ENCODE results near the gene SLC37A1.

Gene SLC37A1

DNA sequence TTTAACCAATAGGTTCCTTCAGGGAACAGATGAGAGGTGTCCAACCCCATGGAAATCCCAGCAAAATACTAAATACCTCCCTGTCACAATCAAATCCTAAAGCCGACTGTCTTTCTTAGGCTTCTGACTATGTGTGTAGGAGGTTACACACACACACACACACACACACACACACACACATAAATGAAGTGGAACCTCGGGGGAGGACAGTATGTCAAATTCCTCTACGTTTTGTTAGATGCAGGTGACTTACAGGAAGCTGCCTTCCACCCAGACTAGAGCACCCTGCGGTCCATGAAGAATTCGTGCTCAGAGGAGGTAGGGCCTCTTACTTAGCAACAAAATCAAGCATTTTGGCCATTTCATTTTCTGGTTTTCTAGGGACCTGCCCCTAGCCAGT, 34.1 kb upstream of the SLC37A1 start:
- DNase-seq (ENCODE audit: low read depth), result no peak

GRCh38 chr21:42480736-42481135, 32.9 kb upstream of the SLC37A1 start:
- DNase-seq (ENCODE audit: low read depth), result no peak

DNA sequence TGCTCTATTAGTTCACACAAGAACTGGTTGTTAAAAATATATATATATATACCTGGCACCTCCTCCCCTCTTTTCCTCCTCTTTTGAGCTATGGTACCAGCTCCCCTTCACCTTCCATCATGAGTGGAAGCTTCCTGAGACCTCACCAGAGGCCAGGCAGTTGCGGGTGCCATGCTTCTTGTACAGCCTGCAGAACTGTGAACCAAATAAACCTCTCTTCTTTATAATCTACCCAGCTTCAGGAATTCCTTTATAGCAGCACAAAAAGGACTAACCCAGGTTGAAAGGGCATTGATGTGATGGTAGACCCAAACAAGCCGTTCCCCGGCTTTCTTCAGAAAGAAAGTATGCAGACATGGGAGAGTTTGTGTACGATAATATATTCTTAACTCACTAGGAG, 32.5 kb upstream of the SLC37A1 start:
- DNase-seq (ENCODE audit: low read depth), result no peak

DNA sequence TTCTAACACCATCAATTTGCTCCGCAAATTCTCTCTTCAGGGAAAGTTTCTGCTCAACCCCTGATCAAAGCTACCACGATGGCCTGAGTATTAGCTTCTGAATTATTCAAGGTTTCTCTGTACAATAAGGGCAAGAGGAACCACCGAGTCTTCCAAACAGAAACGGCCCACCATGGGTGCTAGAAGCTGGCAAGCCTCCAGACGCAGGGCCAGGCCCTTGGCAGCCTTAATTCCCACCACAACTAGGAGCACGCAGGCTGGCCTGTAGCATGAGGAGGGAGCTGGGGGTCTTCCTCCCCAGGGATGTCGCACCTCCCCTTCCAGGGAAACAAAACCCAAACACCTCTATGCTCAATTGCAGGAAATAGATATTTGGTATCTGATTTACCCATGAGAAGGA, 28.7 kb upstream of the SLC37A1 start:
- no peak for DNase-seq (ENCODE audit: low read depth)

DNA sequence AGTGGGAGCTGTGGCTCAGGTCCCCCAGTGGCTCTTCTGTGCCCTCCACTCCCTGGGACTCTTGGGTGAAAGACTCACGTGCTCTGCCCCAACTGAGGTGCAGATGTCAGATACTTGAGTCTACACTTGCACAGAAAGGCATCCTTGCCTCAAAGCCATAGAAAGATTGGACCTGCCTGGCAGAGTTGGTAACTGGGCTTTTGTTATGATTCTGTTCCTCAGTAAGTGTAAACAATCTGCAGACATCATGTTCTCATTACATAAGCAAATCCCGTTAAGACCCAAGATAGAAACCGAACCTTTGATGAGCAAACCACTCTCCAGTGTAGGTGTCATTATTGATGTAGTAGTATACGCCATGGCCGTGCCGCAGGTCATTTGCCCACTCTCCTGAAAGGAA, 27.6 kb upstream of the SLC37A1 start:
- DNase-seq (ENCODE audit: low read depth), result no peak

DNA sequence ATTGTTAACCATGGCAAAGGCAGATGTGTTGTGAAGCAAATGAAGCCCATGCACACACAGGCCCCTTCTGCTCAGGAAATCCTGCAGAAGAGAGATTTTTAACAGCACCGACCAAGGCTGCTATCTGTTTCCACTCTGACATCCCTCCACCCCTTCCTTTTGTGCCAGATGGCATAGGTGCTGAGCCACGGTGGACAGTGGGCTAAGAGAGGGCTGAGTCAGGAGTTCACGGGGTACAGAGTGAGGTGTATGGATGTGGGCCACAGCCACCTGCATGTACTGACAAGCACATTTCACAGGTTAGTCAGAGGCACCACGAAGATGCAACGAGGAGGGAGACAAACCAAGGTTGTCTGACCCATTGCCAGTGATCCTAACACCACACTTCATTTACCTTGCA, 27.1 kb upstream of the SLC37A1 start:
- no peak for DNase-seq (ENCODE audit: low read depth)

DNA sequence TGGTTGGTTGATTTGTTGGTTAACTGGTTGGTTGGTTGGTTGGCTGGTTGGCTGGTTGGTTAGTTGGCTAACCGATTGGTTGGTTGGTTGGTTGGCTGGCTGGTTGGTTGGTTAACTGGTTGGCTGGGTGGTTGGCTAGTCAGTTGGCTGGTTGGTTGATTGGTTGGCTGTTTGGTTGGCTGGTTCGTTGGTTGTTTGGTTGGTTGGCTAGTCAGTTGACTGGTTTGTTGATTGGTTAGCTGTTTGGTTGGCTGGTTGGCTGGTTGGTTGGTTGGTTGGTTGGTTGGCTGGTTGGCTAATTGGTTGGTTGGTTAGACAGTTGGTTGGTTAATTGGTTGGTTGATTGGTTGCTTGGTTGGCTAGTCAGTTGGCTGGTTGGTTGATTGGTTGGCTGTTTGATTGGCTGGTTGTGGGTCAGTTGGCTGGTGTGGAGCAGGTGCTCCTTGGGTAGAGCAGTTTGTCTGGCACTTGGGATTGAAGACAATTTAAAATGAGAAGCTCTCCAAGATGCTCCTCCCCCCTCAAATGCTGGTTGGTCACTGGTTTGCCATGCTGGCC, 24.6 kb upstream of the SLC37A1 start:
- DNase-seq (ENCODE audit: low read depth), result no peak

GRCh38 chr21:42489991-42490390, 23.7 kb upstream of the SLC37A1 start:
- no peak for DNase-seq (ENCODE audit: low read depth)

GRCh38 chr21:42490720-42491119, 22.9 kb upstream of the SLC37A1 start:
- no peak for DNase-seq (ENCODE audit: low read depth)

DNA sequence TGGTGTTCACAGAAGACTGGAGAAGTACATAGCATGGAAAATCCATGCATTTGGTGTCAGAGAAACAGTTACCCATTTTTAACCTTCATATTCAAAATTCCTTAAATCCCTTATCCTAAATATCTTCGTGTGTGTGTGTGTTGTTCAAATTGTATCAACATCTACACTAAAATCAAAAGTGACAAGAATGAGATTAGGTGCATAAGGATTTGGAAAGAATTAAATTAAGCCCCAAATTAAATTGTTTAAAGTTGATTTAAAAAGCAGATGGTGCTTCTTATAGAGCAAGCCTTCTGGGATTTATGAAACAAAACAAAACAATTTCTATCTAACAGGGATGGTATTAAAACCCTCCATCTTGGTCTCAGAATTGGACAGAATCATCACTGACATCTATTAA, 22.3 kb upstream of the SLC37A1 start:
- DNase-seq (ENCODE audit: low read depth), result no peak

- no peak for DNase-seq (ENCODE audit: low read depth)
Measured at GRCh38 chr21:42492201-42492600, 21.5 kb upstream of the SLC37A1 start.

DNA sequence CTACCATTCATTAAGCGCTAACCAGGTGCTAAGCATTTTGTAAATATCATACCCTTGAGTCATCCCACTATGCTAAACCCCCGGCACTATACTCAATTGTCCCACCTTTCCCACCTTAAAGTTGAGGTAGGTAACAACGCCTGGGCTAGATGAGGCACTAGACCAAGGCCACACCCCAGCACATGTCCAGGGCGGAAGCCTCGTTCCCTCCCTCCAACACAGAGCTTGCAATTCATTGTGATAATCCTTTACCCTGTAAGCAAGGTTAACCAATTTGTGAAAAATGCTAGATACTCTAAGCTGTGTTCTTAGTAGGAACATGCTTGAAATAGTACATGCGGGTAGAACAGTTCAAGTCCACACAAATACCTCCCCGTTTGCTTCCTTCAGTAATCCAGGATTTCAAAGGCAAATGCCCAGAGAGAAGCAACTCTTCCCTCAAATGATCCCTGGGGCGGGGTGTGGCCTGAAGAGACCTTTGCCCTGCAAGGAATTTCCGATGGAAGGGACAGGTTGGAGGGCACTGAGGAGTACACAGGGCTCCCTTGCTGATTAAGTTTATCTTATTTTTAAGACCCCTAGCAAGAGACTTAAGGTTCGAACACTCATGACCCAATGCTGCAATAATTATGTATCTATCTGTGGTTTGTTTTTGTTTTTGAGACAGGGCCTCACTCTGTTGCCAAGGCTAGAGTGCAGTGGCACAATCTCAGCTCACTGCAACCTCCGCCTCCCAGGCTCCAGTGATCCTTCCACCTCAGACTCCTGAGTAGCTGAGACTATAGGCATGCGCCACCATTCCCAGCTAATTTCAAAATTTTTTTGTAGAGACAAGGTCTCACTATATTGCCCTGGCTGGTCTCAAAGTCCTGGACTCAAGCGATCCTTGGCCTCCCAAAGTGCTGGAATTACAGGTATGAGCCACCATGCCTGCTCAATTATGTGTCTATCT, 20.3 kb upstream of the SLC37A1 start:
- DNase-seq (ENCODE audit: low read depth), result no peak

- no peak for DNase-seq (ENCODE audit: low read depth)
Measured at GRCh38 chr21:42495027-42495426, 18.6 kb upstream of the SLC37A1 start.

DNA sequence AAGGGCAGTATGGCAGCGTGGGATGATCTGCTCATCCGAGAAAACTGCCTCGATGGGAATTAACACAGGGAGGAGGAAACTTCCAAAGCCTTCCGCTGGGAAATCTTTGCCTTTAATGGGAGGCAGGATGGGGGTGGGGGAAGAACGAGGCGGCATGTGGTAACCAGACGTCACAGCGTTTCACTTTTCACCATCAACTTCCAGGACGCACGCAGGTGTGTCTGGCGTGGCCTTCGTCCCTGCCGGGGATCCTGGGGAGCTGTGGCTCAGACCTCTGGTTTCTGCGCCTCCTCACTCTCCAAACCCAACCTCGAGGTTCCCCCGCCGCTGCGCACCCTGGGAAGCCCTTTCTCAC, 17.9 kb upstream of the SLC37A1 start:
- no peak for DNase-seq (ENCODE audit: low read depth)

GRCh38 chr21:42496120-42496838, 17.4 kb upstream of the SLC37A1 start, which contains the start of gene RSPH1:
Gene RSPH1, minus strand, starts transcription at chr21:42496224. Its CDS starts 38 bp downstream, at chr21:42496186.
- peak; percentile 95 for DNase-seq (ENCODE audit: low read depth)

GRCh38 chr21:42496839-42497202, 16.8 kb upstream of the SLC37A1 start:
- no peak for DNase-seq (ENCODE audit: low read depth)

DNA sequence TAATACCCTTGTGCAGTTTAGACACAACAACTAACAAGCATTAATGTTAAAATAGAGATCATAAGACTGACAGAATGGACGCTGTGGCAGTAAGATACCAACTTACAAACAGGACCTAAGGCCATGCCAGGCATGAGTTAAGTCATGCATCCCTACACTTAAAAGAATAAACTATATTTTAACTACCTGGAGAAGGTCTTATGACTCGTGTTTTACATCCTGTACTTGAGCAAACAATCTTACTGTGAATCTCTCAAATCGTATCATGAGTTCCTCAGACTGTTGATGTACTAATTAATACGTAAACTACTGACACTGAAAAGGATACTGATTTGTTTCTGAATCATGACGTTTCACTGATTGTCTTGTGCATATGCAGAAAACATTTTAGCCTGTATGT, 15.6 kb upstream of the SLC37A1 start:
- no peak for DNase-seq (ENCODE audit: low read depth)

GRCh38 chr21:42499444-42500112, 14.1 kb upstream of the SLC37A1 start:
- DNase-seq (ENCODE audit: low read depth), result no peak

DNA sequence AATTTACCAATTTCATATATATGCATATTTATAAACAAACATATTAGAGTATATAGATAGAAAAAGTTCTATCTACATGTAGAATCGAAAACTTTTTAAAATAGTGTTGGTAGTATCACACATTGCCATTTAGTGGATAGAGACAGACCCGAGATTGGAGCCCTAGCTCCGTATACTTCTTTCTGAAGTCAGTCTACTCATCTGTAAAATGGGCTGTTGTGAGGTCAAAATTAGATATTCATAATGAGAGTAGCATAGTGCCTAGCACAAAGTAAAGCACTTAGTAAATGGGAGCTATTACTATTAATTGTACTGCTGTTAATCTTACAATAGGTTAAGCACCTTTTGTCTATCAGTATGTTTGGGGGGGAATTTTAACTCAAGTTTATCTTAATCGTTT, 13.4 kb upstream of the SLC37A1 start:
- no peak for DNase-seq (ENCODE audit: low read depth)

DNA sequence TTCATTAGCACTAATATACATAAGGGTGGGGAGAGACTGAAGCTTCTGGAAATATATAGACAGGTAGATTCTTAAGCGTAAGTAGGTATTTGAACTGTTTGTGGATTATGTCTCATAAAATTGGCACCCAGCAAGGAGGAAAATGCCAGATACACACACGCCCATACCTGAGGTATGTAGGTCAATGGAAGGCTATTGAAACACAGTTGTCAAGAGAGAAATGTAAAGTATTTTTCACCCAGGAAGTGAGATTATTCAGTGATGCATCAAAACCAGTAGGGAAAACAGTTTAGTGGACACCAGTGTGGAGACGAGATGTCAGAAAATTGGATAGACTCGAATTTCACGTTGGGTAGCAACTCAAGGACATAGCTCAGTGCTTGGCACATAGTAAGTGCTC, 12.9 kb upstream of the SLC37A1 start:
- DNase-seq (ENCODE audit: low read depth), result no peak

DNA sequence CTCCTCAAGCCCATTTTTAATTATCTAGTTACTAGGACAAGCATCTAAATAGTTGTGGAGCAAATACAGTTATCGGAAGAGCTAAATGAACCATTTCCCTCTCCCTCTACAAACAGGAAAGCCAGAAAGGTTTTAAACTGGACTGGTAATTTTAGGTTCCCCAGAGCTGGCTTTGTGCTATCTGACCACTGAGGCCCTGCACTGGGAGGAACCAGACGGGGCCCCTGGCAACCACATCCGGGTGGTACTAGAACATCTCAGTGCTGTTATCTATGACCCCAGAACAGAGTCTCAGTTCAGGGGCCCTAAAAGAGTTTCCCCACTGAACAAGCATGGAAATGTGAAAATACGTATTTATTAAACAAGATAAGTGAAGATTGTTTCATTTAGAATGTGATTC, 9.9 kb upstream of the SLC37A1 start:
- DNase-seq (ENCODE audit: low read depth), result no peak

GRCh38 chr21:42505090-42505726, 8.4 kb upstream of the SLC37A1 start:
- no peak for DNase-seq (ENCODE audit: low read depth)

Data from stimulated activated CD8-positive, alpha-beta memory T cell treated with anti-CD3 and anti-CD28 coated beads, Interleukin-15, amount 100 ng/mL, for 24 hours (primary cell).